OCI-LY3 (cell line): ENCODE measurements around the gene TBC1D5.

ENCODE experiments used
- CTCF ChIP-seq: fragments of 200-600, 300-600 bp; sonication (generic); IDR thresholded peaks from 2 replicates; pipeline ENCODE4 v1.5.1; 2014; ENCODE audit warnings: antibody characterized with exemption, low read length, low read depth
- EZH2phosphoT487 ChIP-seq: fragments of 200-600 bp; shearing (Covaris generic); IDR thresholded peaks from 2 replicates; pipeline ENCODE4 v1.6.1; 2018; ENCODE audit warnings: antibody characterized with exemption, mixed run types, low read depth

- TF ChIP-seq CTCF: no peak
- TF ChIP-seq EZH2phosphoT487: no peak
These were observed 622.3 kb downstream of the TBC1D5 start for GRCh38 chr3:17120115-17120514.
